HG03108 (cell line): ENCODE results near the gene GPR135.
"Not testable (repeated sequence)": the region's sequence is repeated elsewhere in the genome, so short reads cannot be mapped to it uniquely, and the experiment has no call there.

ENCODE experiments used
- ATAC-seq: cut with Tn5 transposase; IDR thresholded peaks from one replicate; pipeline ENCODE4 v1.9.1; 2021; ENCODE audit warnings: moderate library complexity; ENCODE audit not compliant: unreplicated experiment

The GPR135 gene

DNA sequence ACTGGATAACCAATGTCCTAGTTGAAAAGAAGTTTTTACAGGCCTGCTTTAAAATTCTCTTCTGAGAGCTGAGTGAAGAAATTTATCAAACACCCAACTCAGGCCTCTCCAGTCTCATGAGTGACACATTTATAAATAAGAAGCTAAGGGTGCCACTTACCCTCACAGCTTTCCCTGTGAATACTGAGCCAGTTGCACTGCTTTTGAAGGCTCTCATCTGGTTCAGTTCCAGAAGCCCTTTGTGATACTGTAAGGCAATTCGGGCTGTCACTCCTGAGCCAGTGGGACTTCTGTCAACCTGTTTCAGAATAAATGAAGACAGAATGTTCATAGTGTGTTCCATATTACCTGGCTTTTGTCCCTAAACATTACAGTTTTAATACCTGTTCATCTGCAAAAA lies 10.5 kb upstream of the GPR135 start:
- no peak for ATAC-seq

DNA sequence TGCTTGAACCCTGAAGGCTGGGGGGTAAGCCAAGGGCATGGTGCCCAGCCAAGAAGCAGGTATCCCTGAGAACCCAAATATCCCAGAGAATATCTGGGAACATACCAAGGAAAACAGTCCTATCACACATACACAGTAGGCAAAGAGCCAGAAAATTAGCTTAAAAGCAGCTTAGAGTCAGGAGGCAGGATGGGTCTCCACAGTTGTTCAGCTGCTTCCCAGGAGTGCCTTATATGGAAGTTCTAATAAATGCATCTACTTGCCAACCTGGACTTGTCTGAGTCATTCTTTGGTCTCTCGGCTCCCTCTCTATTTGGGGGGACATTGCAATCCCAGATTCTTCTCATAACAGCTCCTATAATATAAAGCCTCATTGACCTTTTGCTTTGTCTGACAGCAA lies 9.0 kb upstream of the GPR135 start:
- no peak for ATAC-seq

DNA sequence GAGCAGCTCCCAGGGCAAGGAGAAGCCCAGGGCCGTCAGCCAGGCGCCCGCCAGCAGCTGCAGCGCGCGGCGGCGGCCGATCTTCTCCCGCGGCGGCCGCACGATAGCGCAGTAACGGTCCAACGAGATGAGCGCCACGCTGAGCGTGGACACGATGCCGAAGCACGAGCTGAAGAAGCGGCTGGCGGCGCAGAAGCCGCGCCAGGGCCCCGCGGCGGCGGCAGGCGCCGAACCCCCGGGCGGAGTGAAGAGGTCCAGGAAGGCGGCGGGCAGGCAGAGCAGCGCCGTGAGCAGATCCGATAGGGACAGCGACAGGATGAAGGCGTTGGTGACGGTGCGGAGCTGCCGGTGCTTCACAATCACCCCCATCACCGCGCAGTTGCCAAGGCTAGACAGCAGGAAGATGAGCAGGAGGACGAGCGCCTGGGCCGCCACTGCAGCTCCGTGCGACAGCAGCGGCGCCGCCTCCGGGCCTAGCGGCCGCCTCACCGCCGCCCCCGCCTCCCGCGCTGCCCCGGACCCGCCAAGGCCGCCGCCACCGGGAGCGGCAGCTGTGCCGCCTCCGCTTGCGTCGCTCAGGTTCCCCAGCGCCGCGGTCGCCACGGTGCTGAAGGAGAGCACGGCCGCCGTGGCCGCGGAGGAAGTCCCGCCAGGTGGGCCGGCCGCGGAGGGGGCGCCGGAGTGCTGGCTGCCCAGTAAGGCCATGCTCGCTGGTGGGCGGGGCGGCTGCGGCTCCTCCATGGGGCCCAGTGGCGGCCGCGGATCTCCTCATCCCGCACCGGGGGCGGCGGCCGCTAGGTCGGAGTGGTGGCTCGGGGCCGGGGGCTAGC lies 479 bp downstream of the GPR135 start:
- peak; percentile 65 for ATAC-seq

DNA sequence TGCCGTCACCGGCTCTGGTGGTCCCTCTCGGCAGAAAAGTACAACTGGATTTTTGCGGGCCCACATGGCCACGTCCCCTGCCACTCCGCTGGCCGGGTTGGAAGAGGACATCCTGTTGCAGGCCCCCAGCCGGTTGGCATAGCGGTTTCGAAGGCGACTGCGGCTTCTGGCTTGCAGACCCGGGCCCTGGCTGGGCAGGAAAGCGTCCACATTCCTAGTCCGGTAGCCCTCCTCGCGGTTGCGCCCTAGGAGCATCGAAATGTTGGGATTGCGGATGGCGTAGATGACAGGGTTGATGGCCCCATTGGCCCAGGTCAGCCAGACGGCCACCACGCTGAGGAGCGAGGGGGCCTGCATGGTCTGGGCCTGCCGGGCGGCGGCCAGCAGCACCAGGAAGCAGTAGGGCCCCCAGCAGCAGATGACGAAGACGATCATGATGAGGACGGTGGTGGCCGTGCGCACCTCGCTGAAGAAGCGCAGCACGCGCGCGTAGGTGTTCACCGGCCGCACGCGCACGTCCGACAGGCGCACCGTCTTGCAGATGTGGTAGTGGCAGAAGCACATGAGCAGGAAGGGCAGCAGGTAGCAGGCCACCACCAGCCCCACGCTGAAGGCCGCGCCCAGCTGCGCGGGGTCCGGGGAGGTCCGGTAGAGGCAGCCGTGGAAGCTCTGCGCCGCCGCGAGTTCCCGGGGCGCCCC lies 1.2 kb downstream of the GPR135 start:
- peak; percentile 15 for ATAC-seq

DNA sequence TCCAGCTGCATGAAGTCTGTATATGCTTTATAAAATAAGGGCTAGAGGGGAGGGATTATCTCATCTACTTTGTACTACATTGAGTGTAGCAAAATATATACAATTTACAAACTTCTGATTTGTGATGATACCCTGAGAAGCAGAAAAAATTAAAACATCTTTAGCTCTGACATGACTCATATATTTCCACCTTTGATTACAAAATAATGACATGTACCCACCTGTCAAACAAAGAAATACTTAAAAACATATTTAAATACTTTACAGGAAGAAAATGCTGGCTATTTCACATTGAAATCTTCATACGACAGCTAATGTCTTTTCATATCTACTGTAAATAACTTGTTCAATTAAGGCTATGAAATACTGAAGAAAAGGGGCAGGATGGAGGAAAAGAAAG lies 3.3 kb downstream of the GPR135 start:
- no peak for ATAC-seq

DNA sequence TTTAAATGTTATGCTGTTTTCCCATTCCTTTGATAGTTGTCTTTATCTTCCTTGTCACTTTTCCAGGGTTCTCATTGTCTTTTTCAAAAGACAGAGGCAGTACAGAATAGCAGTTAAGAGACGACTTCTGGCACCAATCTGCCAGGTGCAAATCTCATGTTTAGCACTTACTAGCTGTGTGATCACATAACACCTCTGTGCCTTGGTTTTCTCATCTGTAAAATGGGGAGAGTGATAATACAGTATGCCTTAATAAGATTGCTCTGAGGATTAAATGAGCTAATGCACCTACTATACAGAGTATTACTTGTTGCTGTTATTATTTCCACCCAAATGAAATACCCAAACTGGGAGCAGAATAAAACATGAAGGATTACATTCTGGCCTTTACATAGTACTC lies 4.8 kb downstream of the GPR135 start:
- ATAC-seq: no peak

DNA sequence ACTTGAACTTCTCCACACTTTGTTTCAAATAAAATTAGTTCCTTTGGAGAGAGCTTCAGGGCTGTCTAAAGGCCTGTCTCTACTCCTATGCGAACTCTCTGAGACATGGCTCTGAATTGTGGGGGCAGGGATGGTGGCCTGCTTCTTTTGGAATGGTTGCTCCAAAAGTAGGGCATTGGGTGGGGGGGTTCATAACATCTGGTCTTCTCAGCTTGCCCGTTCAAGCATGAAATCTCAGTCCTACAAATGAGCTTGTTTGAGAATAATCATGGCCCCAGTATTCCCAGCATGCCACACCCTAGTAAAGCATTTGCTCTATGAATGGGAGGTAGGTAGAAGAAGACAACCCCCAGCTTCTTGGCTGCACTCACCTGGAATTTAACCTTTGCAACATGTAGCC lies 6.7 kb downstream of the GPR135 start:
- ATAC-seq: no peak

DNA sequence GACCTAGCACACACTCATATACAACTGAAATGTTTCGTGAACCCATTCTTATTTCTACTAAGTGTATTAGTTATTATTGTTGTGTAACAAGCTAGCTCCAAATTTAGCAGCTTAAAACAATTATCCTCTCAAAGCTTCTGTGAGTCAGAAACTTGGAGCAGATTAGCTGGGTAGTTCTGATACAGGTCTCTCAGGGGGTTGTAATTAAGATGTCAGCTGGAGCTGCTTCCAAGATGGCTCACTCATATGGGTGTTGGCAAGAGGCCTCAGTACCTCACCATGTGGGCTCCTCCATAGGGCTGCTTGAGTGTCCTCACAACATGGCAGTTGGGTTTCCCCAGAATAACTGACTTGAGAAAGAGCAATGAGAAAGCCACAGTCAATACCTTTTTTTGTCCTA lies 9.8 kb downstream of the GPR135 start:
- no peak for ATAC-seq

DNA sequence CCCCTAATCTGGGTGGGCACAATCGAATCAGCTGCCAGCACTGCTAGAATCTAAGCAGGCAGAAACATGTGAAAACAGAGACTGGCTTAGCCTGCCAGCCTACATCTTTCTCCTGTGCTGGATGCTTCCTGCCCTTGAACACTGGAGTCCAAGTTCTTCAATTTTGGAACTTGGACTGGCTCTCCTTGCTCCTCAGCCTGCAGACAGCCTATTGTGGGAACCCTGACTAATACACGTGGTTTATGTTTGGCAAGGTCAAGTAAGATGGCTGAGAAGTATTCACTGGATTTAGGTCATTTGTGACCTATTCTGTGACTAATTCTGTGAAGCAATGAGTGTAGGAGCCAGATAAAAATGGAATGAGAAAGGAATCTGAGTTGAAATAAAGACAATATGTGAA lies 11.0 kb downstream of the GPR135 start:
- ATAC-seq: no peak

DNA sequence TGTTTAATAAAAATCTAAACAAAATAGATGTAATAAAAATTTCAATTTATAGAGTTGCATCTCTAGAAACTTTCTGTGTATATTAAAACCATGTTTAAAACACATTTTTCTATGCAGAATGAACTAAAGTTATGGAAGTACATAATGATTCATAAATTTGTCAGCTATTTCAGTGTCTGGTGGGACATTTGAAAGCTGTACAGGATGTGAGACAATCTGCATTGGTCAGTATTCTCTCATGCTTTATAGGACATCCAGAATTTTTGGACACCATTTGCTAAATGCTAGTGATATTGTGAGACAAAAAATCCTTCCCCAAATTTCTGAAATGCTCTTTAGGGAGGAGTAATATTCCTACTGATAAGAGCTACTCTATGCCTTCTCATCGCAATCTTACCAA lies 13.3 kb downstream of the GPR135 start:
- ATAC-seq: no peak

DNA sequence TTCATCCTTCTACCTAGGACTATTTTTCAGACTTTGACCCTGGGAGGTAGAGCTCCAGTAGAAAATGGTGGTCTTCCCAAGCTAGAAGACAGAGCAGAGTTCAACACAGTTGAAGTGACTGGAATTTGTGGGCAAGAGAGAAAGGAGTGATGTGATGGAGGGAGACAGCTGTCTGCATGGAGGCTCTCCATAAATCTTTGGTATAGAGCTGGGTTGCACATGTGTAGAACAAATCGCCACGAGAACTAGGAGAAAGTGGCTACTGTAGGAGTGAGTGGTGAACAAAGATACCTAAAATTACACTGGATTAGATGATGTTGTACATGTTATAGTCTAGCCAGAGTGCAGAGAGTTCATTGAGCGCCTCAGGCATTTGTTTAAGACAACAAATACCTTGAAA lies 14.5 kb downstream of the GPR135 start:
- no peak for ATAC-seq

DNA sequence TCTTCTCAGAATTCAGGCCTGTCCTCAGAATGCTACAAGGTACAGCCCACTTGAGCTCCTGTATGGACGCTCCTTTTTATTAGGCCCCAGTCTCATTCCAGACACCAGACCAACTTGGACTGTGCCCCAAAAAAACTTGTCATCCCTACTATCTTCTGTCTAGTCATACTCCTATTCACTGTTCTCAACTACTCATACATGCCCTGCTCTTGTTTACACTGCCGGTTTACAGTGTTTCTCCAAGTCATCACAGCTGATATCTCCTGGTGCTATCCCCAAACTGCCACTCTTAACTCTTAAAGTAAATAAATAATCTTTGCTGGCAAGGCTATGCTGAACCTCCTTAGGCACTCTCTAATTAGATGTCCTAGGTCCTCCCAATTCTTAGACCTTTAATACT lies 16.5 kb downstream of the GPR135 start:
- ATAC-seq: not testable (repeated sequence)

DNA sequence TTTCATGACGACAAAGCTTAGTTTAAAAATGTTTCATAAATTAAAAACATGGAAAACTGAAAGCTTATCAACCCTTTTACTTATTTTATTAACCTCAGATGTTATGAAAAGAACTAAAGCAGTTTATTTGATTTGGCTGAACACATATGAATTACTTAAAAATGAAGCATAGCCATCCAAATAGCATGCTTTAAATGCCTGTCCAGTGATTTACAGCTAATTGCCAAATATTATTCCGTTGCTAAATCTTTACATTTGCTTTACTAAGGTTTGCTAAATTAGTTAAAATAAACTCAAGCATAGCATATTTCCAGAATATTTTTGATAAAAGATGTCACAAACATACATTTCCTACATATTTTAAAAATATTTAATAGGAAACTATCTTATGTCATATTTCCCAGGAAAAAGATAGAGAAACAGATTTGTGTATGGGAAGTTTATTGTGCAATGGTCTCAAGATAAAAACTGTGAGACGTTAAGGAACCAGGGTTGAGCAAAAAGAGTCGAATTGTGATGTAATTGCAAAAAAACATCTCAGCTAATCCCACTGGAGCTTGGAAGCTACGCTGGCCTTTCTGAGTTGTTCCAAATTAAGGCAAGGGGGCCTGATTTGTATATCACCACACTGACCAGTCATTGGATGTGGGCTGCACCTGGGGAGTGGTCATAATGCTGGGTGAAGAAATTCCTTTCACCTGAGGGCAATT lies 25.8 kb downstream of the GPR135 start:
- no peak for ATAC-seq

DNA sequence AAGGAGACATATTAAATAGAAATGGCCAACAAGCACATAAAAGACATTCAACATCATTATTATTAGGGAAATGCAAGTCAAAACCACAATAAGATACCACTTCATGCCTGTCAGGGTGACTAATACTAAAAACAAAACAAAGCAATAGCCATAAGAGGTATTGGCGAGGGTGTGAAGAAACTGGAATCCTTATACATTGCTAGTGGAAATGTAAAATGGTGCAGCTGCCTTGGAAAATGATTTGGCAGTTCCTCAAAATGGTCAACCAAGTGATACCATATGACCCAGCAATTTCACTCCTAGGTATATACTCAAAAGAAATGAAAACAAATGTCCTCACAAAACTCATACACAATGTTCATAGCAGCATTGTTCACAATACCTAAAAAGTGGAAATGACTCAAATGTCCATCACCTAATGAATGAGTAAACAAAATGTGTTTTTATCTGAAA lies 27.0 kb downstream of the GPR135 start:
- ATAC-seq: no peak

DNA sequence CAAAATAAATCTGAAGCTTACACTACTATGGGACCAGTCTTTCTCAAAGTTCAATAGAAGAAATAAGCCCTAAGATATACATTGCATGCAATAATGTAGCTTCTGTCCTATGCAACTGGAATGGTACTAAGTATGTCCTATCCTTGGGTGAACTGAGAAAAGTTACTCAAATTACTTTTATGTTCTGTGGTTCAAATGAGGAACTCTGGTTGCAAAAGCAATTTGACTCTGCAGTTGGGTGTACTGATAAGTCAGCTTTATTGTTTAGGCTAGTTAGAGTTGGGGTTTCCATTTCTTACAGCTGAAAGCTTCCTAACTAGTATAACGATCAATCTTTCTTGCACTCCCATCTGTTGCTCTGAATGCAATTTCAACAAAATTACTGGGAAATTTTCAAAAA lies 29.2 kb downstream of the GPR135 start:
- no peak for ATAC-seq

DNA sequence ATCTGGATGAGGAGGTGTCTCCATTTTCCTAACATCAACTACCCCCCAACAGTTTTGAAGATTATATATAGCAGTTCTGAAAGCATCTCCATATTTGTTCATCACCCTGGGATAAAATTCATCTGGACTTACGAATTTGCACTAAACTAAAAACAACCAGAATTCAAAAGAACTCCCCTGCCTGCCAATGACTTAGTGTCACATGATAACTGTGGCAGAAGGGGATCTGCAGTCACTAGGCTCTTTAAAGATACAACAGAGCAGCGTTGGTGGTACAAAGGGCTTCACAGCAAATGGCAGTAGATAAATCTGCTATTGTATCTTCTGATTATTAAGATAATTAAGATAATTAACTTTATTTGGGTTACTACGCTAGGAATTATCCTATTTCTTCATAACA lies 30.1 kb downstream of the GPR135 start:
- ATAC-seq: no peak

DNA sequence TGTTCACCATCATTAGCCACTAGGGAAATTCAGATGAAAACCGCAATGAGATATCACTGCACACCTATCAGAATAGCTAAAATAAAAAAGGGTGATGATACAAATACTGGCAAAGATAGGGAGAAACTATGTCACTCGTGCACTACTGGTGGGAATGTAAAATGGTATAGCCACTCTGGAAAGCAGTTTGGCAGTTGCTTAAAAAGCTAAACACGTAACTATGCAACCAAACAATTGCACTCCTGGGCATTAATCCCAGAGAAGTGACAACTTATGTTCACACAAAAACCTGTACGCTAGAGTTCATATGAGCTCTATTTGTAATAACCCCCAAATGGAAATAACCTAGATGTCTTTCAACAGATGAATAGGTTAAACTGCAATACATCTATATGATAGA lies 35.4 kb downstream of the GPR135 start:
- no peak for ATAC-seq

DNA sequence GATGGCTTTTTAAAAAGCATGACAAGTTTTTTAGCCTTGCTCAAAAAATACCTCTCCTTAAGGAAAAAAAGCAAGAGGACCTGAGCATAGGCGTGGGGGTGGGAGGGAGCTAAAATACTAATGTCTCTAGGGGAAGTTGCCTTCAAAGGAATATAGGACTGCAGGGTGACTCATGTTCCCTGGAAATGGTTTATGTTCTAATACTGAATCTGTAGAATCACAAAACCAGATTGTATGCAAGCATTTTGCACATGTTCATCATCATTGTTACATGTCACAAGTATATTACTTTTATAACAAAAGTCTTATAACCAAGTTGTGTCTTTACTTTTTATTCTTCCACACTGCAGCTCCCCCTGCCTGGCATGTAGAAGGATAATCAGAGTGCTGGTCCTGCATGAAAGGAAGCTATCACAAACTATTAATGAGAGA lies 36.6 kb downstream of the GPR135 start:
- ATAC-seq: no peak

DNA sequence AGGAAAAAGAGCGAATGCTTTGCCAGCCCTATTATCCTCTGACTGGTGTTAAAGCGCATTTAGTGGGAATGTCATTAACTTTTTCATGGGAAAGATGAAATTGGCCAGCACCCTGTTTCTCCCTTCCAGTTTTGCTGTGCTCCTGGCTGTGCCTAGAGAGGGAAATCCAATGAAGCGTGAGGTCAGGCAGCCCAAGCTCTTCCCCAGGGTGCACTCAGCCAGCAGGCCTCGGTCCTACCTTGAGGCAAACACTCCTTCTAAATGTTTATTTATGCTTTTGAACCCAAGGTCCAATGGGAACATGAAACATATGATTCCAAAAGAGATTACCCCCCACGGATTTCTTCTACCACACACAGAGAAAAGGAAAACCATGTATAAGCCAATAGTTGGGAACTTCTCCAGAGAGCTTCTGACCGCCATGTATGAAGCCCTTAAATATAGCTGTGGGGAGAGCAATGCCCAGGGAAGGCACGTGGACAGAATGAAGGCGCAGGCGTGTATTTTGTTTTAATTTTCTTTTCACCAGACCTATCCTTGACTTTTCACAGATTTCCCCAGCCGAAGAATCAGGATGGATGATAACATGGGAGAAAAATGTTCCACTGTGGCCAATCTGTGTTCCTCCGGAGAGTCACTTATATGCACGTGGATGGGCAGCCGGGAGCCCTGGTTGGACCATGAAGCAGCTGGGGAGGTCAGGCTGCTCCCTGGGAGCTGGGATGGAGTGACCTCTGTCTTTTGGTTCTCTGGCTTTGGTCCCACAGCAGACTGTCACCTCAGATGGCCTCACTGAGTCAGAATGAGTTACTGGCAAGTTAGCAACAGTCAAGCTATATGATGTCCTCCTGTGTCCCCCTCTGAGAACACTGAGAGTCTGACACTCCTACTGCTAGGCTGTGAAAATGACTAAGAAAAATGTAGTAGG lies 37.3 kb downstream of the GPR135 start:
- ATAC-seq: no peak

DNA sequence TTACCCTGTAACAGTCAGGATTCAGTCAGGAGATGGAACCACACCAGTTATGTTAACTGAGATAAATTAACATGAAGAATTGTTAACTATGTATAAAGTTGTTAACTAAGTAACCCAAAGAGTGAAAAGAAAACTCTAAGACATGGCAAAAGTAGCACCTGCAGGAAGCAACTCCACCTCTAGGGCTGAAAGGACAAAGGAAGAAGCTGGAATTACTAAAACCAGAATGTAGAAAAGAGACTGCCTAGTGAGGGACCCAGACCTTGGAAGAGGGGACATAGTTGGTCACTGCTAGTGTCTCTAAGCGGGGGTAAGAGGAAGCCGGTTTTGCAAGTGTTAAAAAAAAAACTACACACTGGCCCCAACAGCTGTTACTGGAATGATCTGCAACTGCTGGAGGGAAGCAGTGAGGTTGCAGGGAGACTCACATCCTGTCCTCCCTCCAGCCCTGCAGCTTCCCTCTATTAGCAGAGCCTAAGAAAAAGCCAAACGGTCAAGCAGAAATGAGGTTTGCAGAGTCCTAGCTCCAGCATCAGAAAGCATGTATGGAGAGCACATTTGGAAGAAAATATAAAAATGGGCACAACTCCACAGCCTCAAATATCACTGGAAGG lies 39.8 kb downstream of the GPR135 start:
- no peak for ATAC-seq
